CD4-positive, alpha-beta T cell treated with Interleukin-4 for 1 hour (primary cell): ENCODE results near the gene SHC3.

Experiments used
- DNase-seq, 2 donors: peaks; one replicate each; pipeline ENCODE4 v3.0.0-alpha.2; 2020 to 2022

The SHC3 gene

GRCh38 chr9:89104821-89105220 lies 73.8 kb downstream of the SHC3 start:
- DNase-seq, result no peak

- DNase-seq, result no peak
Measured at GRCh38 chr9:89097219-89097618, 81.4 kb downstream of the SHC3 start.

GRCh38 chr9:89096807-89097206 lies 81.8 kb downstream of the SHC3 start:
- DNase-seq, result no peak

GRCh38 chr9:89095761-89096528 lies 82.7 kb downstream of the SHC3 start:
- no peak for DNase-seq

GRCh38 chr9:89093201-89093975 lies 85.2 kb downstream of the SHC3 start:
- DNase-seq, result no peak

GRCh38 chr9:89089176-89089575 lies 89.4 kb downstream of the SHC3 start:
- DNase-seq, result no peak

GRCh38 chr9:89083626-89084025 lies 95.0 kb downstream of the SHC3 start:
- no peak for DNase-seq

- no peak for DNase-seq
Measured at GRCh38 chr9:89080193-89080592, 98.4 kb downstream of the SHC3 start.

GRCh38 chr9:89079391-89079790 lies 99.2 kb downstream of the SHC3 start:
- DNase-seq, result no peak

- no peak for DNase-seq
Measured at GRCh38 chr9:89078860-89079259, 99.8 kb downstream of the SHC3 start.

GRCh38 chr9:89078421-89078820 lies 100.2 kb downstream of the SHC3 start:
- DNase-seq, result no peak

- DNase-seq, result no peak
Measured at GRCh38 chr9:89077519-89077918, 101.1 kb downstream of the SHC3 start.

- DNase-seq, result no peak
Measured at GRCh38 chr9:89073397-89073796, 105.2 kb downstream of the SHC3 start.

GRCh38 chr9:89071591-89071990 lies 107.0 kb downstream of the SHC3 start:
- no peak for DNase-seq

GRCh38 chr9:89066835-89067234 lies 111.8 kb downstream of the SHC3 start:
- no peak for DNase-seq

GRCh38 chr9:89065921-89066320 lies 112.7 kb downstream of the SHC3 start:
- DNase-seq, result no peak

GRCh38 chr9:89060790-89061189 lies 117.8 kb downstream of the SHC3 start:
- no peak for DNase-seq

GRCh38 chr9:89059925-89060506 lies 118.6 kb downstream of the SHC3 start:
- DNase-seq, result no peak

GRCh38 chr9:89058906-89059305 lies 119.7 kb downstream of the SHC3 start:
- DNase-seq, result no peak

GRCh38 chr9:89054865-89055495 lies 123.6 kb downstream of the SHC3 start:
- DNase-seq, result no peak

GRCh38 chr9:89053301-89053700 lies 125.3 kb downstream of the SHC3 start:
- DNase-seq, result no peak

GRCh38 chr9:89052470-89053097 lies 126.0 kb downstream of the SHC3 start:
- no peak for DNase-seq

GRCh38 chr9:89051421-89052025 lies 127.1 kb downstream of the SHC3 start:
- DNase-seq, result no peak
